ENCODE results near the gene PRF1. TPM values are rescaled to one million over a fixed set of nuclear protein-coding genes. Genes with fewer than 3 reads are reported as not detected.

PRF1 gene
- polyA plus RNA-seq, 1 donor (not counting 4 experiments of a cell fraction or from before 2014, with no cell fraction given), result not detected

GRCh38 chr10:70557876-70558275 is 44.7 kb downstream of the PRF1 start:
- Histone ChIP-seq H3K27me3 (ENCODE audit: control insufficient read depth, extremely low read depth, insufficient read depth, low read length) (peaks cover 4% of the 10 kb centered on the region), H3K4me1 (ENCODE audit: control insufficient read depth, extremely low read depth, insufficient read depth, low read length) (no peaks in the 10 kb centered on the region), H3K4me3 (ENCODE audit: control insufficient read depth in 2 of 3, extremely low read depth in 1 of 3, insufficient read depth in 2 of 3, low read depth in 1 of 3, low read length in 3 of 3) (no peak overlapping the region), H3K9me3 (ENCODE audit: control insufficient read depth, low read depth, low read length) (no peaks in the 10 kb centered on the region), H4K20me1 (ENCODE audit: control insufficient read depth, extremely low read depth, insufficient read depth, low read length) (no peaks in the 10 kb centered on the region), H2AFZ (ENCODE audit: control insufficient read depth, low read length) (no peak overlapping the region), H3K9me1 (ENCODE audit: control insufficient read depth, extremely low read depth, insufficient read depth, low read length) (no peaks in the 10 kb centered on the region), H3K79me2 (ENCODE audit: control insufficient read depth, insufficient read depth, low read length) (no peaks in the 10 kb centered on the region), H3K27ac (ENCODE audit: control insufficient read depth, insufficient read depth, low read length) (no peak overlapping the region), H3K36me3 (ENCODE audit: control insufficient read depth in 2 of 2, extremely low read depth in 1 of 2, insufficient read depth in 2 of 2, low read length in 2 of 2) (no peaks in the 10 kb centered on the region), H3K9ac (ENCODE audit: control insufficient read depth, extremely low read depth, insufficient read depth, low read length) (no peak overlapping the region), H3K4me2 (ENCODE audit: control insufficient read depth, extremely low read depth, insufficient read depth, low read depth, low read length) (no peak overlapping the region)
- FAIRE-seq (no peak), DNase-seq (ENCODE audit: low read depth, low spot score) (no peak)
- TF ChIP-seq CTCF (optimal IDR thresholded peaks at IDR 0.05 in 1 of 3, IDR thresholded peaks at IDR 0.05 in 1 of 3, conservative IDR thresholded peaks at IDR 0.05 in 1 of 3; ENCODE audit: extremely low read depth in 1 of 3, insufficient read depth in 2 of 3, low read length in 3 of 3) (no peak), EZH2 (IDR thresholded peaks at IDR 0.05; ENCODE audit: low read length) (no peak)
- dilution Hi-C loops (cut with MboI; ENCODE audit: extremely low pct_ligation_motif_present, low sequenced_read_pairs), result no loop called here

- TF ChIP-seq CTCF (optimal IDR thresholded peaks at IDR 0.05 in 1 of 3, IDR thresholded peaks at IDR 0.05 in 1 of 3, conservative IDR thresholded peaks at IDR 0.05 in 1 of 3; ENCODE audit: extremely low read depth in 1 of 3, insufficient read depth in 2 of 3, low read length in 3 of 3) (no peak), EZH2 (IDR thresholded peaks at IDR 0.05; ENCODE audit: low read length) (no peak)
Measured at GRCh38 chr10:70557086-70557845, 45.3 kb downstream of the PRF1 start.

More at GRCh38 chr10:70557086-70557845, 45.3 kb downstream of the PRF1 start:
- Histone ChIP-seq H3K79me2 (ENCODE audit: control insufficient read depth, insufficient read depth, low read length) (no peaks in the 10 kb centered on the region), H3K27ac (ENCODE audit: control insufficient read depth, insufficient read depth, low read length) (no peak overlapping the region), H3K9me3 (ENCODE audit: control insufficient read depth, low read depth, low read length) (no peaks in the 10 kb centered on the region), H3K4me1 (ENCODE audit: control insufficient read depth, extremely low read depth, insufficient read depth, low read length) (no peaks in the 10 kb centered on the region), H3K36me3 (ENCODE audit: control insufficient read depth in 2 of 2, extremely low read depth in 1 of 2, insufficient read depth in 2 of 2, low read length in 2 of 2) (no peaks in the 10 kb centered on the region), H3K9ac (ENCODE audit: control insufficient read depth, extremely low read depth, insufficient read depth, low read length) (no peak overlapping the region), H3K4me3 (ENCODE audit: control insufficient read depth in 2 of 3, extremely low read depth in 1 of 3, insufficient read depth in 2 of 3, low read depth in 1 of 3, low read length in 3 of 3) (no peak overlapping the region), H3K9me1 (ENCODE audit: control insufficient read depth, extremely low read depth, insufficient read depth, low read length) (no peaks in the 10 kb centered on the region), H2AFZ (ENCODE audit: control insufficient read depth, low read length) (no peak overlapping the region), H3K27me3 (ENCODE audit: control insufficient read depth, extremely low read depth, insufficient read depth, low read length) (peaks cover 4% of the 10 kb centered on the region), H4K20me1 (ENCODE audit: control insufficient read depth, extremely low read depth, insufficient read depth, low read length) (no peaks in the 10 kb centered on the region), H3K4me2 (ENCODE audit: control insufficient read depth, extremely low read depth, insufficient read depth, low read depth, low read length) (no peak overlapping the region)
- DNase-seq (ENCODE audit: low read depth, low spot score), result no peak
- FAIRE-seq, result no peak
- dilution Hi-C loops (cut with MboI; ENCODE audit: extremely low pct_ligation_motif_present, low sequenced_read_pairs), result no loop called here

All from keratinocyte (primary cell).